Glutamatergic neuron (in vitro differentiated cells): ENCODE results near the gene PRSS57. TPM values are rescaled to one million over a fixed set of nuclear protein-coding genes. Genes with fewer than 3 reads are reported as not detected.

Experiments
- DNase-seq: peaks from one replicate; pipeline ENCODE4 v3.0.0; 2022
- H3K27ac Mint-ChIP-seq: one replicate; pipeline ENCODE4 v1.8.0; 2020; ENCODE audit warnings: mild to moderate bottlenecking, mixed read lengths, inconsistent platforms; ENCODE audit not compliant: unreplicated experiment
- H3K27me3 Mint-ChIP-seq: one replicate; pipeline ENCODE4 v1.8.0; 2020; ENCODE audit warnings: mild to moderate bottlenecking, moderate library complexity, mixed read lengths, inconsistent platforms; ENCODE audit not compliant: unreplicated experiment
- H3K36me3 Mint-ChIP-seq: one replicate; pipeline ENCODE4 v1.8.0; 2020; ENCODE audit warnings: mild to moderate bottlenecking, mixed read lengths, inconsistent platforms; ENCODE audit not compliant: unreplicated experiment
- H3K4me1 Mint-ChIP-seq: one replicate; pipeline ENCODE4 v1.8.0; 2020; ENCODE audit warnings: mild to moderate bottlenecking, low read depth, mixed read lengths, inconsistent platforms; ENCODE audit not compliant: unreplicated experiment
- H3K4me3 Mint-ChIP-seq: one replicate; pipeline ENCODE4 v1.8.0; 2020; ENCODE audit warnings: mild to moderate bottlenecking, mixed read lengths, inconsistent platforms; ENCODE audit not compliant: unreplicated experiment
- H3K9me3 Mint-ChIP-seq: one replicate; pipeline ENCODE4 v1.8.0; 2020; ENCODE audit warnings: mild to moderate bottlenecking, moderate library complexity, mixed read lengths, inconsistent platforms; ENCODE audit not compliant: unreplicated experiment
- CTCF ChIP-seq: fragments of 200-600 bp; sonication (generic); IDR thresholded peaks from one replicate; pipeline ENCODE4 v1.5.0; 2021; ENCODE audit not compliant: partially characterized antibody, unreplicated experiment
- total RNA-seq: library from RNA; stranded (reverse); fragmentation: NEBNext Ultra II Directional; extraction: Animal tissue kit (Norgen Biotek cat#: 25700); gene quantifications from one replicate; pipeline ENCODE4 v1.2.1, GENCODE V29; 2021; ENCODE audit not compliant: unreplicated experiment

PRSS57 gene
- total RNA-seq, 1 donor from 2014 or later: 0.78 TPM

GRCh38 chr19:739998-740715 is 44.9 kb upstream of the PRSS57 start:
- Mint-ChIP-seq H3K4me3 (no peak overlapping the region), H3K27me3 (peaks cover 28% of the 10 kb centered on the region), H3K4me1 (no peaks in the 10 kb centered on the region), H3K9me3 (peaks cover 38% of the 10 kb centered on the region), H3K36me3 (no peaks in the 10 kb centered on the region), H3K27ac (no peak overlapping the region)
- TF ChIP-seq CTCF: no peak
- no peak for DNase-seq

GRCh38 chr19:738509-739128 is 43.4 kb upstream of the PRSS57 start:
- TF ChIP-seq CTCF: no peak
- Mint-ChIP-seq H3K27ac (no peak overlapping the region), H3K4me3 (no peak overlapping the region), H3K36me3 (no peaks in the 10 kb centered on the region), H3K9me3 (peaks cover 37% of the 10 kb centered on the region), H3K4me1 (peaks cover 2% of the 10 kb centered on the region), H3K27me3 (peaks cover 29% of the 10 kb centered on the region)
- no peak for DNase-seq

- peaks cover 35% of the 10 kb centered on the region for H3K27me3 Mint-ChIP-seq
- H3K27ac Mint-ChIP-seq: peak overlapping the region; percentile 28
- H3K36me3 Mint-ChIP-seq: no peaks in the 10 kb centered on the region
- H3K4me1 Mint-ChIP-seq: peaks cover 2% of the 10 kb centered on the region
- peak; percentile 76 for DNase-seq
- no peak overlapping the region for H3K4me3 Mint-ChIP-seq
- peak; percentile 46 for TF ChIP-seq CTCF
- peaks cover 38% of the 10 kb centered on the region for H3K9me3 Mint-ChIP-seq
Observed at GRCh38 chr19:737591-738093, 42.4 kb upstream of the PRSS57 start.

GRCh38 chr19:736125-736524 is 40.9 kb upstream of the PRSS57 start:
- Mint-ChIP-seq H3K9me3 (peaks cover 31% of the 10 kb centered on the region), H3K27ac (no peak overlapping the region), H3K4me1 (peaks cover 2% of the 10 kb centered on the region), H3K4me3 (no peak overlapping the region), H3K27me3 (peaks cover 29% of the 10 kb centered on the region), H3K36me3 (no peaks in the 10 kb centered on the region)
- no peak for DNase-seq
- TF ChIP-seq CTCF: no peak

GRCh38 chr19:734716-735115 is 39.5 kb upstream of the PRSS57 start:
- no peak overlapping the region for H3K4me3 Mint-ChIP-seq
- no peaks in the 10 kb centered on the region for H3K36me3 Mint-ChIP-seq

More at GRCh38 chr19:734716-735115, 39.5 kb upstream of the PRSS57 start:
- Mint-ChIP-seq H3K27ac (peak overlapping the region; percentile 43), H3K9me3 (peaks cover 27% of the 10 kb centered on the region), H3K4me1 (peaks cover 2% of the 10 kb centered on the region), H3K27me3 (peaks cover 27% of the 10 kb centered on the region)
- TF ChIP-seq CTCF: no peak
- DNase-seq: no peak
